A549 treated with ZK216348 at 1 μM for 4 hours (cell line): ENCODE data around the gene AGPAT1. TPM values are rescaled to one million over a fixed set of nuclear protein-coding genes. Genes with fewer than 3 reads are reported as not detected.

ENCODE experiments used
- total RNA-seq: library from RNA; stranded (reverse); fragments of 200-300 nt; extraction: Qiagen RNA extraction; gene quantifications from 5 replicates; pipeline ENCODE4 v1.2.3, GENCODE V29; 2022; ENCODE audit warnings: low read depth

Gene AGPAT1
- 29.1 to 41.4 TPM (median 40.8 TPM) in 5 replicates for total RNA-seq

GRCh38 chr6:32175711-32176475 is at the start of gene AGPAT1:
Gene AGPAT1 (minus strand): TSS chr6:32176084. CDS start chr6:32171496, 4,588 bp downstream.

GRCh38 chr6:32223258-32224235 is 47.7 kb upstream of the AGPAT1 start, which contains the start of gene NOTCH4:
Gene NOTCH4 (minus strand): TSS chr6:32224067. CDS start chr6:32223928, 139 bp downstream.

GRCh38 chr6:32192608-32193039 is 16.7 kb upstream of the AGPAT1 start, which contains the start of gene GPSM3:
Gene GPSM3 (minus strand): TSS chr6:32192643. CDS start chr6:32192513, 130 bp downstream.

GRCh38 chr6:32190054-32190851 is 14.4 kb upstream of the AGPAT1 start, which contains the start of gene PBX2:
Gene PBX2 (minus strand): TSS chr6:32190202. CDS start chr6:32189915, 287 bp downstream.

GRCh38 chr6:32184084-32184640 is 8.3 kb upstream of the AGPAT1 start, which contains the start of gene AGER:
Gene AGER (minus strand): TSS chr6:32184253. CDS start chr6:32184222, 31 bp downstream.

GRCh38 chr6:32177788-32178546 is 2.1 kb upstream of the AGPAT1 start, which contains the start of gene RNF5:
Gene RNF5 (plus strand): TSS chr6:32178405. CDS start chr6:32178512, 107 bp downstream.

GRCh38 chr6:32164295-32164694 is 11.6 kb downstream of the AGPAT1 start, which contains the start of gene EGFL8:
Gene EGFL8 (plus strand): TSS chr6:32164595. CDS start chr6:32166166, 1,571 bp downstream.

GRCh38 chr6:32153564-32154513 is 22.0 kb downstream of the AGPAT1 start, which contains the start of gene PPT2:
Gene PPT2 (plus strand): TSS chr6:32154141. CDS start chr6:32154595, 454 bp downstream.

GRCh38 chr6:32151863-32152768 is 23.8 kb downstream of the AGPAT1 start, which contains the start of gene PRRT1:
Gene PRRT1 (minus strand): TSS chr6:32151939. CDS start chr6:32151827, 112 bp downstream.

GRCh38 chr6:32127717-32128592 is 47.9 kb downstream of the AGPAT1 start, which contains the start of gene ATF6B:
Gene ATF6B (minus strand): TSS chr6:32128246. CDS start chr6:32128207, 39 bp downstream.

Other genes with a start within 250 kb of the AGPAT1 start
- 0.33 to 0.47 TPM in 2 of 5 replicates, not detected in the others for gene C2, start 248.4 kb downstream of the AGPAT1 start, total RNA-seq
- gene CFB, start 230.0 kb downstream of the AGPAT1 start, total RNA-seq: 1.6 to 3.2 TPM (median 2.0 TPM) in 5 replicates
- 75.5 to 91.9 TPM (median 81.9 TPM) in 5 replicates for gene NELFE, start 217.1 kb downstream of the AGPAT1 start, total RNA-seq
- gene SKIC2, start 216.9 kb downstream of the AGPAT1 start, total RNA-seq: 15.8 to 30.9 TPM (median 25.7 TPM) in 5 replicates
- 10.6 to 14.3 TPM (median 12.1 TPM) in 5 replicates for gene DXO, start 203.9 kb downstream of the AGPAT1 start, total RNA-seq
- gene C4A, start 194.0 kb downstream of the AGPAT1 start, total RNA-seq: 0.94 to 1.5 TPM (median 1.5 TPM) in 5 replicates
- gene C4B, start 161.3 kb downstream of the AGPAT1 start, total RNA-seq: 0.69 to 1.5 TPM (median 1.3 TPM) in 5 replicates
- not detected in 5 replicates for gene CYP21A2, start 137.7 kb downstream of the AGPAT1 start, total RNA-seq
- 0.14 to 0.86 TPM (median 0.57 TPM) in 5 replicates for gene TNXB, start 66.7 kb downstream of the AGPAT1 start, total RNA-seq
- 21.0 to 37.0 TPM (median 35.3 TPM) in 5 replicates for gene ATF6B, start 47.8 kb downstream of the AGPAT1 start, total RNA-seq
- 6.0 to 8.2 TPM (median 6.7 TPM) in 5 replicates for gene FKBPL, start 45.8 kb downstream of the AGPAT1 start, total RNA-seq
- gene PRRT1, start 24.1 kb downstream of the AGPAT1 start, total RNA-seq: 0.47 to 0.95 TPM (median 0.68 TPM) in 5 replicates
- gene PPT2, start 21.9 kb downstream of the AGPAT1 start, total RNA-seq: 6.1 to 9.5 TPM (median 8.4 TPM) in 5 replicates
- 1.3 to 1.9 TPM (median 1.7 TPM) in 5 replicates for gene EGFL8, start 11.5 kb downstream of the AGPAT1 start, total RNA-seq
- gene RNF5, start 2.3 kb upstream of the AGPAT1 start, total RNA-seq: 32.5 to 48.7 TPM (median 45.6 TPM) in 5 replicates
- 1.5 to 3.1 TPM (median 2.6 TPM) in 5 replicates for gene AGER, start 8.2 kb upstream of the AGPAT1 start, total RNA-seq
- 13.2 to 19.5 TPM (median 17.7 TPM) in 5 replicates for gene PBX2, start 14.1 kb upstream of the AGPAT1 start, total RNA-seq
- gene GPSM3, start 16.6 kb upstream of the AGPAT1 start, total RNA-seq: 0.16 to 0.88 TPM (median 0.40 TPM) in 5 replicates
- gene NOTCH4, start 48.0 kb upstream of the AGPAT1 start, total RNA-seq: 0.42 to 0.88 TPM (median 0.63 TPM) in 5 replicates
- not detected in 5 replicates for gene TSBP1, start 195.8 kb upstream of the AGPAT1 start, total RNA-seq
- gene BTNL2, start 231.1 kb upstream of the AGPAT1 start, total RNA-seq: not detected in 5 replicates